A172 (cell line): ENCODE data around the gene DNAJB8. TPM values are rescaled to one million over a fixed set of nuclear protein-coding genes. Genes with fewer than 3 reads are reported as not detected.

Source experiments
- DNase-seq: peaks from one replicate; pipeline ENCODE4 v3.0.0-alpha.2; 2015; ENCODE audit warnings: low spot score
- total RNA-seq: library from RNA; depleted of rRNA; stranded (reverse); fragments of >200 nt; shearing (Covaris generic); gene quantifications from 2 replicates; pipeline ENCODE4 v1.2.3, GENCODE V29; 2014

The DNAJB8 gene
- total RNA-seq, 1 experiment from 2014 or later = not detected

DNA sequence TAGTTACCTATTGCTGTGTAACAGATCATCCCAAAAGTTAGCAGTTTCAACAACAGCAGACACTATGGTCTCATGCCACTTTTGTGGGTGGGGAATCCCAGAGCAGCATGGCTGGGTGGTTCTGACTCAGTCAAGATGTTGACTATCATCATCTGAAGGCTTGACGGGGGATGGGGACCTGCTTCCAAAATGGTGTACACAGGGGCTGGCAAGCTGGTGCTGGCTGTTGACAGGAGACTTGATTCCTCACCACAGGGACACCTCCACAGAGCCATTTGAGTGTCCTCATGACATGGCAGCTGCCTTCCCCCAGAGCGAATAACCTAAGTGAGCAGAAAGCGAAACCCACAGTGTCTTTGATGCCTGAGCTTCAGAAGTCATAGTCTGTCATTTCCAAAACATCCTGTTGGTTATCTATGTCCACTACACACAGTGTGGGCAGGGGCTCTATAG, 19.1 kb downstream of the DNAJB8 start:
- no peak for DNase-seq

GRCh38 chr3:128446821-128447220, 19.9 kb downstream of the DNAJB8 start:
- DNase-seq = no peak

GRCh38 chr3:128445357-128445756, 21.3 kb downstream of the DNAJB8 start:
- no peak for DNase-seq

GRCh38 chr3:128443771-128444170, 22.9 kb downstream of the DNAJB8 start:
- DNase-seq = no peak

DNA sequence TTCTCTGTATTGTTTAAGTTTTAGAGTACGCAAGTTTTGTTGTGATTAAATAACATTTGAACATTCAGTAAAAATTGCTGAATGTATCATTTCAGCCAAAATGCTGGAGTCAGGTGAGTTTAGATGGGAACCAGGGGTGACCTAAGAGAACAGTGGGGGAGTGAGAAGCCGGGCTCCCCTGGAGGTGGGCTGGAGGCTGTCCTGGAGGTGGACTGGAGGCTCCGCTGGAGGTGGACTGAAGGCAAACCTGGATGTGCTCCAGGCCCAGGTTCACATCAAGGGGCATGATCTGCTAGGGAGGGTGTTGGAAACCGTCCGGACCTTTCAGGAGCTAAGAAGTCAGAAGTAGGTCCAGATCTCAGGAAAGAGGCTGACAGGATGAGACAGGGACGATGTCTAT, 23.7 kb downstream of the DNAJB8 start:
- no peak for DNase-seq

GRCh38 chr3:128442070-128442469, 24.6 kb downstream of the DNAJB8 start:
- DNase-seq = no peak

- DNase-seq = peak; percentile 32
Observed at GRCh38 chr3:128439226-128439625, 27.5 kb downstream of the DNAJB8 start.

GRCh38 chr3:128438488-128439072, 28.1 kb downstream of the DNAJB8 start:
- no peak for DNase-seq

DNA sequence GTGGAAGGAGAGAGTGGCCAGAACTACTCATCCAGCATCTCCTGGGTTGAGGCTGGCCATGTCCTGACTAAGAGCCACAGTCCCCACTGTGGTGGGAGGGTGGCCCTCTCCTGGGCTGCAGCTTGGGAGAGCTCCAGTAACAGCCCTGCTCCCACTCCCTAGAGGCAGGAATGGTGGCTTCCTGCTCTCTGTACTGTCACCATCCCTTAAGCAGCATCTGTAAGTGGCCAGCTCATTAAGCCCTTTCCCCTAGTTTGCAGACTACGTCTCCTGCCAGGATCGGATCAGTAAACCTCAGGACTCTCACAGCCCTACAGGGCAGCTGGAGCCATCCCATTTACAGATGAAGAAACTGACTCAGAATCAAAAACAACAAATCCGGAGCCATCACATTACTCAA, 30.5 kb downstream of the DNAJB8 start:
- DNase-seq = no peak

DNA sequence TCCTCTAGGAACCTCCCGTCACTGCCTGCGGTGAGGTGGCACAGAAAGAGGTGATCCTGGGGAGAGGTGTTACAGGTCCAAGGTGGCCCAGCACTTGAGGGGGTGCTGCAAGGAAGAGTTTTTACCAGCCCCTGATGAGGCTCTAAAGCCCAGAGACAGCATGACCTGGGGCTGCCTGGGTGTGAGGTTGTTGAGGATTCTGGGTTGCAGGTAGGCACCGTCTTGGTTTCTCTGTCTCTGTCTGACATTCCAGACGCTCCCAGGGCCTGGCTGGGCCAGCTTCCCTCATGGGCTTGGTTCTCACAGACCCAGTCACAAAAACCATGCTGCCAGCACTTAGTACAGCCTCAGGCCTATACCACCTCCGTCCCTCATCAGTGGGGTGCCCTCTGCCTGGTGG, 31.1 kb downstream of the DNAJB8 start:
- no peak for DNase-seq

DNA sequence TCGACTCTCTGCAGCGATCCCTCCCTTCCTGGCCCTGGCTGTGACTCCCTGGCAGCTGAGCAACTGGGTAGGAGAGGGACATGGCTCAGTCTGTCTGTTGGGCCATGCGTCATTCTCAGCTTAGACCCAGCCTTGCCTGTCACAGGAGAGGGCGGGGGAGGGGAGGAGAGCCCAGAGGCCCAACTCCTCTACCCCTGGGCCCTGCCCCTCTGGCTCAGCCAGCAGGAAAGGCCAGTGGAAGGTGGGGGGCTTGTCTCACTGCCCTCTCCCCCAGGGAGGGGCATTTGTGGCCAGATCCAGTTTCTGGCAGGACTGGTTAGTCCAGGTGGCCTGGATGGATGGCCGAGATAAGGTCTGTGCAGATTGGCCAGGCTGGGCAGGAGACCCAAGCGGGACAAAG, 31.6 kb downstream of the DNAJB8 start:
- no peak for DNase-seq

- no peak for DNase-seq
Observed at GRCh38 chr3:128434524-128434923, 32.2 kb downstream of the DNAJB8 start.

DNA sequence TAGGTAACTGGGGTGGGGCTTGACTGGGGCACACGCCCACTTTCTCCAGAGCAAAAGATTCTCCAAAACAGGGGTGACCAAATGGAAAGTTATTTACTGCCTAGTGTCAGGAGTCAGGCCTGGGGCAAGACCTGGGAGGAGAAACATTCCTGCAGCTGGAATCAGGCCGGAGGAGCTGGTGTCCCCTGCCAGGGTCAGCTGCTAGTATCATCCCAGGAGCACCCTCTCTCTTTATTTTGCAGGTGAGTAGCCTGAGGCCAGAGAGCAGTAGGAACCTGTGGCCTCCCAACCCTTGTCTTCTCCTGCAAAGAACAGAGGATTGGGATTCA, 32.9 kb downstream of the DNAJB8 start:
- DNase-seq = no peak

GRCh38 chr3:128432971-128433836, 33.5 kb downstream of the DNAJB8 start:
- no peak for DNase-seq

GRCh38 chr3:128432301-128432970, 34.3 kb downstream of the DNAJB8 start:
- no peak for DNase-seq

DNA sequence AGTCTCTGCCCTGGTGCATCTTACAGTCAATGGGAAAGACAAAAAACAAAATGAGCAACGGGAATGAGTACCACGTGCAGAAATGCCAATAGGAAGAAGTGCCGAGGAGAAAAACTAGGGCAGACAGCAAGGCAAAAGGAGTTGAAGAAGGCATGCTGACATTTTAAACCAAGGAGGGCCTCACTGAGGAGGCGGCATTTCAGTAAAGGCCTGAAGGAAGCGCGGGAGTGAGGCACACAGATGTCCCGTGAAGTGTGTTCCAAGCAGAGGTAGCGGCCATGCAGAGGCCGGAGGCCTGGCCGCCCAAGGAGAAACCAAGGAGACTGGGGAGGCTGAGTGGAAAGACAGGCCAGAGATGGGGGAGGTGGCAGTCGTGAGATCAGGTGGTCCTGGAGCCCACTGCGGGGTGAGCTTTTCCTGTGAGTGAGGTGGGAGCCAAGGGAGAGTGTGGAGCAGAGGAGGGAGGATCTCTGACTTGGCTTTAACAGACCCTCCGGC, 34.8 kb downstream of the DNAJB8 start:
- no peak for DNase-seq

DNA sequence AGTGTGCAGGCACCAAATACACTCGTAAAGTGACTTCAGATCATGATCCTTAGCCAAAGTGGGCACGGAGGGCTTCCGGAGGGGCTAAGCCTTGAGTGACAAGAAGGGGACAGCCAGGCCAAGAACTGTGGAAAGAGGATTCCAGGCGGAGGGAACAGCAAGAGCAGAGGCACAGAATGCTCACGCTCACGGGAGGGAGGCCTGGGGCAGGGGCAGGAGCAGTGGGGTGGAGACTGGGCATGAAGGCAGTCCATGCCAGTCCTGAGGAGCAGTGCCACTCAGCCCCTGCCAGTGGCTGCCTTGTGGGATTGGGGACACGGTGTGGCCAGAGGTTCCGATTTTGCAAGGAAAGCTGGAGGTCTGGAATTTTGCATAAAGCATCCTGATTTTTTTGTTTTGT, 36.0 kb downstream of the DNAJB8 start:
- DNase-seq = no peak

GRCh38 chr3:128430301-128430700, 36.4 kb downstream of the DNAJB8 start:
- DNase-seq = no peak

- DNase-seq = no peak
Observed at GRCh38 chr3:128429751-128430150, 36.9 kb downstream of the DNAJB8 start.

DNA sequence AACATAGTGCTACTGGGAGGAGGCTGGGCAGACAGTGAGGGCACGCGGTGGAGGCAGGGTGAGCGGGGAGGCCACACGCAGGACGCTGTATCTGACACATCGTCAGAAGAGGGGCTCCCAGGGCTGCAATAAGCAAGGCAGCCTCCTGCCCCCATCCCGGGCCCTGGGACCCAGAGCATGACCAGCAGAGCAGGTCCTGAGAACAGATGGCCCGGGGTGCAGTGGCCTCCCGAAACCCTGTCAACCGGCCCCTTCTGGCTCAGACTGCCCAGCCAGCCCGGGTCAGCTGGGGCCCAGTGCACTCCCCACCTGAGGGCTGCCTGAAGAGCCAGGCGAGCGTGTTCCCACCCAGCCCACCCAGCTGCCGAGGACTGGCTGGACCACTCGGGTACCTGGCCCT, 37.4 kb downstream of the DNAJB8 start:
- no peak for DNase-seq

DNA sequence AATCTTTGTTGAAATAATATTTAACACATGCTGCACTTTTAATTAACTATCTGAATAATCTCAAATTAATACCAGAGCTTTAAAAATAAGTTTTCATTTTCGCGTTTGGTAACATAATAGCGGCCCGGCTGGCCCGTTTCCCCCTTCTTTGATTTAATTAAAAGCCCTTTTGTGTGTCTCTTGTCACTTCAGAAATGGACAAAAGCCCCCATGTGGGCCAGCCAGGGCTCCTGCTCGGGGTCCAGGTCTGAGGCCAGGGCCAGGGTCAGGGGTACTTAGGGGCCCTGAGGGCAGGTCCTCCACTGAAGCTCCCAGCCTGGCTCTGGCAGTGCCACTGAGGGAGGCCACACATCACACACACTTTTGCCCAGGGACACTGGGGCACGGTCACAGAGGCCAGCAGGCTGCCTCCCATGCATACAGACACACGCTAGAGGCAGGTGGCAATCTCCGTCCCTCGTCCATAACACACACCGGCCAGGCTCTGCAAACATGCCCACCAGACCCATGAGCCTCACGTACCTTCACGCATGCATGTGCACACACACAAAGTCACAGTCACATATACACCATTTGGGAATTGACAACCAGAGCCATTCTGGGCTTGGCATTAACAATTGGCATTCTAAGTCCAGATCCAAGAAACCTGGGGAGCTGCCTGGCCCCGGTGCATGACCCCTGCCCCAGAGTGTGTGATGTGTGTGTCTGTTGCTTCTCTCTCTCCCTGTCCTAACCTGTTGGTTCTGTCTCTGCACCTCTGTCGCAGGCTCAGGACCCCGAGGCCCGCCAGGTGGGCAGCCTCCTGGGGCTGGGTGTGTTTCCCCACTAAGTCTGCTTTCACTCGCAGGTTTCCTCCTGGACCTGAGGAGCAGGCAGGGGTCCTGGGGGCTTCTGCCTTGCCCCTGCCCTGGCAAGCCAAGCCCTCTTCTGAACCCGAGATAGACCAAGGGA, 38.5 kb downstream of the DNAJB8 start:
- DNase-seq = no peak
